H9 (cell line): ENCODE results near the gene AFF1. TPM values are rescaled to one million over a fixed set of nuclear protein-coding genes. Genes with fewer than 3 reads are reported as not detected.

ENCODE experiments used
- DNase-seq: peaks from one replicate; pipeline ENCODE4 v3.0.0-alpha.2; 2017
- H2AFZ ChIP-seq: one replicate; pipeline ENCODE4 v1.6.1; 2013; ENCODE audit warnings: mild to moderate bottlenecking, low read length, control low read depth, moderate library complexity
- H2AK5ac ChIP-seq: 2 replicates; pipeline ENCODE4 v1.6.1; 2013; ENCODE audit warnings: low read length, control low read depth, mixed read lengths; ENCODE audit not compliant: insufficient read length
- H2BK120ac ChIP-seq: one replicate; pipeline ENCODE4 v1.6.1; 2013; ENCODE audit warnings: low read depth, mild to moderate bottlenecking, low read length, control low read depth, inconsistent platforms; ENCODE audit not compliant: poor library complexity, severe bottlenecking
- H2BK12ac ChIP-seq: 2 replicates; pipeline ENCODE4 v1.6.1; 2013; ENCODE audit warnings: low read length, control low read depth, mixed read lengths, low read depth; ENCODE audit not compliant: insufficient read length
- H2BK15ac ChIP-seq: 2 replicates; pipeline ENCODE4 v1.6.1; 2013; ENCODE audit warnings: low read depth, low read length, control low read depth
- H2BK20ac ChIP-seq: one replicate; pipeline ENCODE4 v1.6.1; 2013; ENCODE audit warnings: low read depth, mild to moderate bottlenecking, low read length, control low read depth, inconsistent platforms; ENCODE audit not compliant: poor library complexity, severe bottlenecking
- H2BK5ac ChIP-seq: 2 replicates; pipeline ENCODE4 v1.6.1; 2013; ENCODE audit warnings: low read length, control low read depth, mixed read lengths; ENCODE audit not compliant: insufficient read length
- H3K14ac ChIP-seq: 2 replicates; pipeline ENCODE4 v1.6.1; 2013; ENCODE audit warnings: low read length, control low read depth; ENCODE audit not compliant: insufficient read depth
- H3K18ac ChIP-seq: 2 replicates; pipeline ENCODE4 v1.6.1; 2013; ENCODE audit warnings: low read depth, mild to moderate bottlenecking, mixed read lengths, low read length, control low read depth; ENCODE audit not compliant: insufficient read length
- H3K23ac ChIP-seq: 2 replicates; pipeline ENCODE4 v1.6.1; 2013; ENCODE audit warnings: low read length, control low read depth, mixed read lengths, low read depth; ENCODE audit not compliant: insufficient read length
- H3K23me2 ChIP-seq: 2 replicates; pipeline ENCODE4 v1.6.1; 2013; ENCODE audit warnings: low read depth, mild to moderate bottlenecking, mixed read lengths, low read length, control low read depth; ENCODE audit not compliant: insufficient read length, poor library complexity, severe bottlenecking
- H3K27ac ChIP-seq: 2 replicates; pipeline ENCODE4 v1.5.1; 2013; ENCODE audit warnings: low read length, control low read depth, mixed read lengths, low read depth; ENCODE audit not compliant: insufficient read length
- H3K27me3 ChIP-seq: 2 replicates; pipeline ENCODE4 v1.6.1; 2013; ENCODE audit warnings: low read length, control low read depth, inconsistent platforms; ENCODE audit not compliant: insufficient read depth
- H3K4ac ChIP-seq: 2 replicates; pipeline ENCODE4 v1.6.1; 2013; ENCODE audit warnings: low read depth, mild to moderate bottlenecking, control low read depth, inconsistent platforms, low read length, moderate library complexity
- H3K4me1 ChIP-seq: 2 replicates; pipeline ENCODE4 v1.6.1; 2013; ENCODE audit warnings: low read length, control low read depth, inconsistent platforms; ENCODE audit not compliant: insufficient read depth
- H3K4me2 ChIP-seq: 2 replicates; pipeline ENCODE4 v1.6.1; 2013; ENCODE audit warnings: low read length, control low read depth, mixed read lengths; ENCODE audit not compliant: insufficient read length, insufficient read depth
- H3K56ac ChIP-seq: 2 replicates; pipeline ENCODE4 v1.6.1; 2013; ENCODE audit warnings: low read depth, mild to moderate bottlenecking, mixed read lengths, low read length, control low read depth; ENCODE audit not compliant: insufficient read length
- H3K79me1 ChIP-seq: 2 replicates; pipeline ENCODE4 v1.6.1; 2013; ENCODE audit warnings: low read depth, mild to moderate bottlenecking, moderate library complexity, low read length, control low read depth, inconsistent platforms; ENCODE audit not compliant: insufficient read depth, poor library complexity, severe bottlenecking
- H3K79me2 ChIP-seq: 2 replicates; pipeline ENCODE4 v1.6.1; 2013; ENCODE audit warnings: low read length, control low read depth, inconsistent platforms; ENCODE audit not compliant: insufficient read depth
- H3K9ac ChIP-seq: 2 replicates; pipeline ENCODE4 v1.6.1; 2013; ENCODE audit warnings: low read length, control low read depth, mixed read lengths; ENCODE audit not compliant: insufficient read length; ENCODE audit errors: extremely low read depth
- H3K9me3 ChIP-seq: one replicate; pipeline ENCODE4 v1.6.1; 2013; ENCODE audit warnings: low read depth, low read length, inconsistent platforms; ENCODE audit not compliant: control insufficient read depth
- H3T11ph ChIP-seq: one replicate; pipeline ENCODE4 v1.6.1; 2013; ENCODE audit warnings: mild to moderate bottlenecking, low read length, control low read depth, inconsistent platforms
- H4K20me1 ChIP-seq: one replicate; pipeline ENCODE4 v1.6.1; 2013; ENCODE audit not compliant: control insufficient read depth, insufficient read length, insufficient read depth
- H4K5ac ChIP-seq: 2 replicates; pipeline ENCODE4 v1.6.1; 2013; ENCODE audit warnings: low read depth, mild to moderate bottlenecking, mixed read lengths, low read length, control low read depth; ENCODE audit not compliant: insufficient read length
- H4K8ac ChIP-seq: replicated peaks from 2 replicates; pipeline ENCODE4 v1.6.1; 2013; ENCODE audit warnings: low read length, control low read depth, mixed read lengths, low read depth; ENCODE audit not compliant: insufficient read length
- H4K91ac ChIP-seq: 2 replicates; pipeline ENCODE4 v1.6.1; 2013; ENCODE audit warnings: low read depth, mild to moderate bottlenecking, moderate library complexity, mixed read lengths, low read length, control low read depth; ENCODE audit not compliant: insufficient read length
- H3K27ac Mint-ChIP-seq, 3 experiments: 2 replicates in 2 of 3; 3 replicates in 1 of 3; pipeline ENCODE4 v1.8.0; 2020 to 2021; ENCODE audit warnings: mixed read lengths in 3 of 3, mild to moderate bottlenecking in 1 of 3, moderate library complexity in 1 of 3
- H3K27me3 Mint-ChIP-seq: 2 replicates; pipeline ENCODE4 v1.8.0; 2021; ENCODE audit warnings: low read depth, mild to moderate bottlenecking, moderate library complexity, mixed read lengths
- H3K36me3 Mint-ChIP-seq, 3 experiments: 2 replicates in 2 of 3; 3 replicates in 1 of 3; pipeline ENCODE4 v1.8.0; 2020 to 2021; ENCODE audit warnings: low read depth in 3 of 3, mixed read lengths in 3 of 3; ENCODE audit not compliant: insufficient read depth in 1 of 3
- H3K4me1 Mint-ChIP-seq, 2 experiments: 2 replicates each; pipeline ENCODE4 v1.8.0; 2020; ENCODE audit warnings: mixed read lengths in 2 of 2
- H3K4me3 Mint-ChIP-seq, 2 experiments: 2 replicates in 1 of 2; 3 replicates in 1 of 2; pipeline ENCODE4 v1.8.0; 2020 to 2021; ENCODE audit warnings: mild to moderate bottlenecking in 2 of 2, mixed read lengths in 2 of 2, moderate library complexity in 1 of 2
- H3K9me3 Mint-ChIP-seq, 2 experiments: 2 replicates in 1 of 2; 3 replicates in 1 of 2; pipeline ENCODE4 v1.8.0; 2020; ENCODE audit warnings: mild to moderate bottlenecking in 2 of 2, mixed read lengths in 2 of 2, moderate library complexity in 1 of 2
- CTCF ChIP-seq: fragments of 200-600 bp; sonication (generic); conservative IDR thresholded peaks from 3 replicates; pipeline ENCODE4 v1.8.0; 2021; ENCODE audit warnings: antibody characterized with exemption, mild to moderate bottlenecking
- WGBS: extraction: QIAGEN DNeasy Blood & Tissue Kit; methylation state at CpG from one replicate; pipeline ENCODE4 v1.1.7; 2013; ENCODE audit warnings: missing lambda C conversion rate, low lambda C conversion rate, mixed read lengths; ENCODE audit not compliant: insufficient read length; ENCODE audit errors: extremely low coverage; 5-methylcytosine and 5-hydroxymethylcytosine counted together
- total RNA-seq: library from RNA; stranded (reverse); gene quantifications from 2 replicates; pipeline ENCODE4 v1.2.1, GENCODE V29; 2021

AFF1 gene
- total RNA-seq, 1 experiment from 2014 or later = 74.5 TPM

- no peak overlapping the region for H2BK120ac ChIP-seq
- Mint-ChIP-seq H3K27ac (no peak overlapping the region), H3K4me3 (no peak overlapping the region), H3K27me3 (no peaks in the 10 kb centered on the region), H3K9me3 (no peaks in the 10 kb centered on the region), H3K4me1 (peaks cover 21 to 22% of the 10 kb centered on the region in 2 experiments), H3K36me3 (peaks cover 2 to 15% (median 10%) of the 10 kb centered on the region in 3 experiments; a peak in 5 of 7 replicates)
- no peak for TF ChIP-seq CTCF
- H3K18ac ChIP-seq = no peak overlapping the region
- H3K14ac ChIP-seq = no peak overlapping the region
- no peak overlapping the region for H2BK15ac ChIP-seq
- no peak for DNase-seq
- H3K27me3 ChIP-seq = no peaks in the 10 kb centered on the region
- peaks cover 7% of the 10 kb centered on the region; the same call in 1 of the 2 replicates for H3K79me2 ChIP-seq
- no peak overlapping the region for H2AK5ac ChIP-seq
- no peaks in the 10 kb centered on the region for H3K9me3 ChIP-seq
- H2BK5ac ChIP-seq = no peak overlapping the region
- H3T11ph ChIP-seq = no peak overlapping the region
- no peak overlapping the region for H2BK12ac ChIP-seq
- no peak overlapping the region for H4K91ac ChIP-seq
- H3K9ac ChIP-seq = no peak overlapping the region
- no peaks in the 10 kb centered on the region for H3K23me2 ChIP-seq
- H4K8ac ChIP-seq = no peak overlapping the region
- no peak overlapping the region for H4K5ac ChIP-seq
- 0 out of 2 replicates have a peak, but pooled peaks cover 2% of the 10 kb centered on the region for H3K4me1 ChIP-seq
- no peak overlapping the region for H3K56ac ChIP-seq
- H2BK20ac ChIP-seq = no peak overlapping the region
- no CpG with 5 or more reads among the region's 3 CpGs for WGBS
- H3K4ac ChIP-seq = no peak overlapping the region
- H3K4me2 ChIP-seq = no peak overlapping the region
- H4K20me1 ChIP-seq = no peaks in the 10 kb centered on the region
- H3K27ac ChIP-seq = no peak overlapping the region
- no peak overlapping the region for H3K23ac ChIP-seq
- H3K79me1 ChIP-seq = peaks cover 10% of the 10 kb centered on the region
- H2AFZ ChIP-seq = no peak overlapping the region
Observed at GRCh38 chr4:87080462-87080861, 145.7 kb downstream of the AFF1 start.
